HepG2 (cell line): ENCODE results near the gene COG1. TPM values are rescaled to one million over a fixed set of nuclear protein-coding genes. Genes with fewer than 3 reads are reported as not detected.
A peak's percentile ranks its signal among the peaks of the same experiment; 100 is the strongest.

Experiments
- ARNT ChIP-seq: fragments of 450-650 bp; IDR thresholded peaks from 2 replicates; pipeline ENCODE4 v1.6.1; 2017
- ATAD3A ChIP-seq: sonication (generic); formaldehyde crosslinking; IDR thresholded peaks from 2 replicates; pipeline ENCODE4 v1.4.0; 2020; ENCODE audit warnings: missing genetic modification reagents
- ATF4 ChIP-seq, 2 experiments: fragments of 450-650 bp in 1 of 2; sonication (generic) in 1 of 2; formaldehyde crosslinking; IDR thresholded peaks; 2 replicates each; pipeline versions ENCODE4 v1.5.0 to v1.8.0; 2020 to 2022; ENCODE audit warnings: mild to moderate bottlenecking in 1 of 2, missing genetic modification reagents in 1 of 2
- CAMTA2 ChIP-seq: sonication (generic); formaldehyde crosslinking; IDR thresholded peaks from 2 replicates; pipeline ENCODE4 v1.4.0; 2020; ENCODE audit warnings: mild to moderate bottlenecking, missing genetic modification reagents, borderline replicate concordance
- CCAR2 ChIP-seq: fragments of 200-400 bp; formaldehyde crosslinking; optimal IDR thresholded peaks from 2 replicates; pipeline ENCODE3; 2018; ENCODE audit warnings: low read depth, mild to moderate bottlenecking, low read length, moderate library complexity
- CEBPZ ChIP-seq: IDR thresholded peaks from 2 replicates; pipeline ENCODE4 v1.6.1; 2012; ENCODE audit warnings: low read length, improper control_type of control experiment
- ELF3 ChIP-seq: IDR thresholded peaks from 2 replicates; pipeline ENCODE4 v1.6.1; 2016; ENCODE audit warnings: missing genetic modification reagents, missing compliant biosample characterization
- IRF9 ChIP-seq: sonication (generic); formaldehyde crosslinking; IDR thresholded peaks from 2 replicates; pipeline ENCODE4 v1.8.0; 2022; ENCODE audit warnings: missing genetic modification reagents, mild to moderate bottlenecking, borderline replicate concordance
- KLF9 ChIP-seq: IDR thresholded peaks from 2 replicates; pipeline ENCODE4 v1.6.1; 2016; ENCODE audit warnings: low read depth
- MAX ChIP-seq: IDR thresholded peaks from 2 replicates; pipeline ENCODE4 v1.6.1; 2012; ENCODE audit warnings: inconsistent platforms
- MLLT10 ChIP-seq: sonication (generic); formaldehyde crosslinking; IDR thresholded peaks from 2 replicates; pipeline ENCODE4 v1.4.0; 2020; ENCODE audit warnings: missing genetic modification reagents
- NFIC ChIP-seq: IDR thresholded peaks from 2 replicates; pipeline ENCODE4 v1.6.1; 2012; ENCODE audit warnings: mild to moderate bottlenecking, low read length, inconsistent platforms
- NR0B2 ChIP-seq: sonication (generic); formaldehyde crosslinking; IDR thresholded peaks from 2 replicates; pipeline ENCODE4 v1.4.0; 2020; ENCODE audit warnings: mild to moderate bottlenecking, missing genetic modification reagents
- PHB2 ChIP-seq: fragments of 450-650 bp; IDR thresholded peaks from 2 replicates; pipeline ENCODE4 v1.6.1; 2018; ENCODE audit not compliant: partially characterized antibody
- RBM39 ChIP-seq: fragments of 200-400 bp; formaldehyde crosslinking; IDR thresholded peaks from one replicate; pipeline ENCODE4 v1.6.1; 2018; ENCODE audit warnings: antibody characterized with exemption, mild to moderate bottlenecking, low read depth, low read length; ENCODE audit not compliant: poor library complexity, severe bottlenecking
- STAG1 ChIP-seq: sonication (generic); formaldehyde crosslinking; IDR thresholded peaks from 2 replicates; pipeline ENCODE4 v1.4.0; 2020; ENCODE audit warnings: missing genetic modification reagents
- TBX2 ChIP-seq: sonication (generic); formaldehyde crosslinking; IDR thresholded peaks from 2 replicates; pipeline ENCODE4 v1.5.0; 2020; ENCODE audit warnings: missing genetic modification reagents, mild to moderate bottlenecking, borderline replicate concordance
- THAP11 ChIP-seq: IDR thresholded peaks from 2 replicates; pipeline ENCODE4 v1.6.1; 2016; ENCODE audit warnings: missing biosample characterization, missing genetic modification reagents
- ZEB1 ChIP-seq: IDR thresholded peaks from 2 replicates; pipeline ENCODE4 v1.6.1; 2012; ENCODE audit warnings: mild to moderate bottlenecking, low read depth, inconsistent platforms; ENCODE audit not compliant: insufficient replicate concordance
- ZFY ChIP-seq: sonication (generic); formaldehyde crosslinking; IDR thresholded peaks from 2 replicates; pipeline ENCODE4 v1.4.0; 2020; ENCODE audit warnings: missing genetic modification reagents
- ZMYM2 ChIP-seq: sonication (generic); formaldehyde crosslinking; IDR thresholded peaks from 2 replicates; pipeline ENCODE4 v1.8.0; 2022; ENCODE audit warnings: mild to moderate bottlenecking, missing genetic modification reagents
- ZNF143 ChIP-seq: sonication (generic); formaldehyde crosslinking; IDR thresholded peaks from 2 replicates; pipeline ENCODE4 v1.4.0; 2020; ENCODE audit warnings: missing genetic modification reagents
- ZNF225 ChIP-seq: sonication (generic); formaldehyde crosslinking; IDR thresholded peaks from 2 replicates; pipeline ENCODE4 v1.4.0; 2020; ENCODE audit warnings: mild to moderate bottlenecking, missing genetic modification reagents
- ZNF878 ChIP-seq: sonication (generic); formaldehyde crosslinking; IDR thresholded peaks from 2 replicates; pipeline ENCODE4 v1.8.1; 2023; ENCODE audit warnings: mild to moderate bottlenecking, missing genetic modification reagents, moderate library complexity
- ZNF879 ChIP-seq: sonication (generic); formaldehyde crosslinking; IDR thresholded peaks from 2 replicates; pipeline ENCODE4 v1.8.1; 2023; ENCODE audit warnings: missing genetic modification reagents
- ZSCAN25 ChIP-seq: sonication (generic); formaldehyde crosslinking; IDR thresholded peaks from 2 replicates; pipeline ENCODE4 v1.8.0; 2022; ENCODE audit warnings: mild to moderate bottlenecking, missing genetic modification reagents
- polyA plus RNA-seq, 8 experiments: library from polyadenylated mRNA; depleted of rRNA in 3 of 8; stranded (reverse) in 7 of 8; unstranded in 1 of 8; fragments of >200 nt; fragmentation: Illumina TruSeq in 4 of 8; extraction: Trizol in 4 of 8; gene quantifications; 2 replicates each; pipeline versions ENCODE4 v1.2.1 to v1.2.3, GENCODE V29; 2011 to 2016; ENCODE audit warnings: low read depth in 4 of 8, missing spikeins in 1 of 8, mixed read lengths in 1 of 8; ENCODE audit not compliant: insufficient read depth in 1 of 8
- total RNA-seq, 5 experiments: library from RNA; depleted of rRNA; stranded (reverse); fragments of >200 nt; fragmentation: Illumina TruSeq; extraction: Trizol; gene quantifications; 2 replicates each; pipeline ENCODE4 v1.2.3, GENCODE V29; 2016; ENCODE audit warnings: low read depth in 1 of 5

Gene COG1
- total and polyA plus RNA-seq, 2 of the 13 experiments (the other 11 are each of a cell fraction or from before 2014, with no cell fraction given) = 36.6 to 39.7 TPM

GRCh38 chr17:73232587-73233373, 39.9 kb downstream of the COG1 start (continued):
- peak; percentile 9; the same call in 1 of the 2 replicates for TF ChIP-seq MAX
- TF ChIP-seq ZNF879 (CRISPR knock-in tag) = no peak
- no peak for TF ChIP-seq ZSCAN25 (CRISPR knock-in tag)
- TF ChIP-seq IRF9 (CRISPR knock-in tag) = no peak
- TF ChIP-seq MLLT10 = no peak
- no peak for TF ChIP-seq STAG1
- no peak for TF ChIP-seq NR0B2 (CRISPR knock-in tag)
- 0 out of 4 replicates have a peak, but pooled peaks of 1 of the 2 experiments have one; percentile 12 for TF ChIP-seq ATF4 (CRISPR knock-in tag; IDR thresholded peaks at IDR 0.05)
- TF ChIP-seq CCAR2 = no peak
- TF ChIP-seq TBX2 (CRISPR knock-in tag) = no peak; the same call in 1 of the 2 replicates
- TF ChIP-seq CEBPZ = no peak
- no peak for TF ChIP-seq PHB2
- no peak for TF ChIP-seq RBM39
- no peak for TF ChIP-seq ATAD3A
- TF ChIP-seq ARNT = no peak
- no peak; the same call in 1 of the 2 replicates for TF ChIP-seq CAMTA2 (CRISPR knock-in tag)
- no peak for TF ChIP-seq NFIC
- no peak for TF ChIP-seq ZNF878 (CRISPR knock-in tag)
- no peak for TF ChIP-seq KLF9 (CRISPR knock-in tag)
- TF ChIP-seq ELF3 (CRISPR knock-in tag) = no peak; the same call in 1 of the 2 replicates
- no peak for TF ChIP-seq ZEB1
- TF ChIP-seq THAP11 (CRISPR knock-in tag) = 0 out of 2 replicates have a peak, but pooled peaks have one; percentile 16
- no peak for TF ChIP-seq ZNF225 (CRISPR knock-in tag)
- TF ChIP-seq ZNF143 (CRISPR knock-in tag) = no peak
- no peak for TF ChIP-seq ZMYM2 (CRISPR knock-in tag)
- TF ChIP-seq ZFY (CRISPR knock-in tag) = no peak; the same call in 1 of the 2 replicates
